Measurements from ENCODE around the gene GTPBP10. TPM values are rescaled to one million over a fixed set of nuclear protein-coding genes. Genes with fewer than 3 reads are reported as not detected.

Gene GTPBP10
- total RNA-seq, 1 donor from 2014 or later: 18.7 TPM

- no peaks in the 10 kb centered on the region for H3K4me1 Mint-ChIP-seq (ENCODE audit: low read depth, unreplicated experiment)
- no peak for DNase-seq
- H3K27ac Mint-ChIP-seq (ENCODE audit: unreplicated experiment): no peak overlapping the region
- TF ChIP-seq CTCF (IDR thresholded peaks at IDR 0.05; ENCODE audit: partially characterized antibody, unreplicated experiment): no peak
- H3K4me3 Mint-ChIP-seq (ENCODE audit: unreplicated experiment): no peak overlapping the region
- H3K9me3 Mint-ChIP-seq (ENCODE audit: unreplicated experiment): peaks cover 2% of the 10 kb centered on the region
- H3K36me3 Mint-ChIP-seq (ENCODE audit: unreplicated experiment): no peaks in the 10 kb centered on the region
- no peaks in the 10 kb centered on the region for H3K27me3 Mint-ChIP-seq (ENCODE audit: unreplicated experiment)
These were observed 44.4 kb downstream of the GTPBP10 start for GRCh38 chr7:90390926-90391325.

- Mint-ChIP-seq H3K4me3 (ENCODE audit: unreplicated experiment) (no peak overlapping the region), H3K9me3 (ENCODE audit: unreplicated experiment) (peaks cover 2% of the 10 kb centered on the region), H3K4me1 (ENCODE audit: low read depth, unreplicated experiment) (no peaks in the 10 kb centered on the region), H3K27me3 (ENCODE audit: unreplicated experiment) (no peaks in the 10 kb centered on the region), H3K27ac (ENCODE audit: unreplicated experiment) (no peak overlapping the region), H3K36me3 (ENCODE audit: unreplicated experiment) (no peaks in the 10 kb centered on the region)
- TF ChIP-seq CTCF (IDR thresholded peaks at IDR 0.05; ENCODE audit: partially characterized antibody, unreplicated experiment): no peak
- no peak for DNase-seq
These were observed 45.0 kb downstream of the GTPBP10 start for GRCh38 chr7:90391488-90391887.

DNA sequence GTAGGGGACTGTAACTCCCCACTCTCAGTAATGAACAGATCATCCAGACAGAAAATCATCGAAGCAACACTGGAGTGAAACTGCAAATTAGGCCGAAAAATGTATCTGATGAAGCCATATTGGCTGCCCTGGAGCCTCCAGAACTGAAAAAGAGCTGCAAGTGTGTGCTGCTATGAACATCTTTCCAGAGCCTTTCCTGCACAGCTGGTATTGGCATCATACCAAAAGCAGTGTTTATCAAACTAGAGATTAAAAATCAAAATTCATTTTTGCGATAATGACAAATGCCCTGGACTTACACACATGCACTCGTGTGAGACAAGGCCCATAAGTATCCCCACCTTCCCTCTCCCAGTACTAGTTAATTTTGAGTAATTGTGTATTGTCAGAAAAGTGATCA is 49.9 kb downstream of the GTPBP10 start:
- no peaks in the 10 kb centered on the region for H3K36me3 Mint-ChIP-seq (ENCODE audit: unreplicated experiment)
- no peak overlapping the region for H3K4me3 Mint-ChIP-seq (ENCODE audit: unreplicated experiment)
- H3K27me3 Mint-ChIP-seq (ENCODE audit: unreplicated experiment): no peaks in the 10 kb centered on the region
- no peak for DNase-seq
- peaks cover 2% of the 10 kb centered on the region for H3K9me3 Mint-ChIP-seq (ENCODE audit: unreplicated experiment)
- no peak overlapping the region for H3K27ac Mint-ChIP-seq (ENCODE audit: unreplicated experiment)
- TF ChIP-seq CTCF (IDR thresholded peaks at IDR 0.05; ENCODE audit: partially characterized antibody, unreplicated experiment): no peak
- H3K4me1 Mint-ChIP-seq (ENCODE audit: low read depth, unreplicated experiment): no peaks in the 10 kb centered on the region

GRCh38 chr7:90401989-90402388 is 55.5 kb downstream of the GTPBP10 start:
- Mint-ChIP-seq H3K9me3 (ENCODE audit: unreplicated experiment) (peaks cover 3% of the 10 kb centered on the region), H3K27ac (ENCODE audit: unreplicated experiment) (no peak overlapping the region), H3K4me1 (ENCODE audit: low read depth, unreplicated experiment) (no peaks in the 10 kb centered on the region), H3K4me3 (ENCODE audit: unreplicated experiment) (no peak overlapping the region), H3K36me3 (ENCODE audit: unreplicated experiment) (no peaks in the 10 kb centered on the region), H3K27me3 (ENCODE audit: unreplicated experiment) (peaks cover 2% of the 10 kb centered on the region)
- DNase-seq: no peak
- no peak for TF ChIP-seq CTCF (IDR thresholded peaks at IDR 0.05; ENCODE audit: partially characterized antibody, unreplicated experiment)

DNA sequence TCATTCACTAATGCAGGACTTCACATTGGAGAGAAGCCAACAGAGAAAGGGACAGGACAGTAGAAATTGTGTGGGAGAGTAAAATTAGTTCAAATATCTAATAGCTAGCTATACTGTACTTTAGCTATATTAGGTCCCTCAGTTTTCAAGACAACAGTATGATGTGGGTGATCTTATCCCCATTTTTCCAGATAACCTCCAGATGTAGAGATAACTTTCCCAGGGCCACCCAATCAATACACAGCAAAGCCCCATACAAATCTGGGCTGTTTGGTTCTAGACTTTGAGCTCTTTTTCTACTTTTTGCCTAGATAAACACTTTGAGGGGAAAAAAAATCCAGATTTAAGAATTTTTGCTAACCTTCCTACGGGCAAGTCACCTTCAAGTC is 56.3 kb downstream of the GTPBP10 start:
- H3K36me3 Mint-ChIP-seq (ENCODE audit: unreplicated experiment): no peaks in the 10 kb centered on the region
- DNase-seq: no peak
- H3K9me3 Mint-ChIP-seq (ENCODE audit: unreplicated experiment): peaks cover 3% of the 10 kb centered on the region
- H3K4me1 Mint-ChIP-seq (ENCODE audit: low read depth, unreplicated experiment): no peaks in the 10 kb centered on the region
- peaks cover 2% of the 10 kb centered on the region for H3K27me3 Mint-ChIP-seq (ENCODE audit: unreplicated experiment)
- peak overlapping the region; percentile 97 for H3K27ac Mint-ChIP-seq (ENCODE audit: unreplicated experiment)
- TF ChIP-seq CTCF (IDR thresholded peaks at IDR 0.05; ENCODE audit: partially characterized antibody, unreplicated experiment): no peak
- H3K4me3 Mint-ChIP-seq (ENCODE audit: unreplicated experiment): peak overlapping the region; percentile 99
